ENCODE measurements around the gene MPND.

GRCh38 chr19:4385291-4386040 lies 42.1 kb downstream of the MPND start:
- TF ChIP-seq, protein P1, sequence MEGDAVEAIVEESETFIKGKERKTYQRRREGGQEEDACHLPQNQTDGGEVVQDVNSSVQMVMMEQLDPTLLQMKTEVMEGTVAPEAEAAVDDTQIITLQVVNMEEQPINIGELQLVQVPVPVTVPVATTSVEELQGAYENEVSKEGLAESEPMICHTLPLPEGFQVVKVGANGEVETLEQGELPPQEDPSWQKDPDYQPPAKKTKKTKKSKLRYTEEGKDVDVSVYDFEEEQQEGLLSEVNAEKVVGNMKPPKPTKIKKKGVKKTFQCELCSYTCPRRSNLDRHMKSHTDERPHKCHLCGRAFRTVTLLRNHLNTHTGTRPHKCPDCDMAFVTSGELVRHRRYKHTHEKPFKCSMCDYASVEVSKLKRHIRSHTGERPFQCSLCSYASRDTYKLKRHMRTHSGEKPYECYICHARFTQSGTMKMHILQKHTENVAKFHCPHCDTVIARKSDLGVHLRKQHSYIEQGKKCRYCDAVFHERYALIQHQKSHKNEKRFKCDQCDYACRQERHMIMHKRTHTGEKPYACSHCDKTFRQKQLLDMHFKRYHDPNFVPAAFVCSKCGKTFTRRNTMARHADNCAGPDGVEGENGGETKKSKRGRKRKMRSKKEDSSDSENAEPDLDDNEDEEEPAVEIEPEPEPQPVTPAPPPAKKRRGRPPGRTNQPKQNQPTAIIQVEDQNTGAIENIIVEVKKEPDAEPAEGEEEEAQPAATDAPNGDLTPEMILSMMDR (IDR thresholded peaks at IDR 0.05) = no peak
- TF ChIP-seq POLR2AphosphoS5 (IDR thresholded peaks at IDR 0.05) = no peak
